Stimulated activated memory B cell treated with anti-CD40 and anti-IgM and Interleukin-4, amounts not matched to agents 10 μg/mL and 1 μg/mL and 100 μg/mL, for 72 hours (primary cell): ENCODE results near the gene MAMLD1.

ENCODE experiments used
- ATAC-seq: fragments of 150-1000 bp; cut with Tn5 transposase; 2 replicates; pipeline ENCODE4 v1.10.0; 2021
- H3K27ac Mint-ChIP-seq: one replicate; pipeline ENCODE4 v1.8.0; 2022; ENCODE audit warnings: mild to moderate bottlenecking, mixed read lengths
- H3K27me3 Mint-ChIP-seq: one replicate; pipeline ENCODE4 v1.8.0; 2022; ENCODE audit warnings: mixed read lengths
- H3K36me3 Mint-ChIP-seq: one replicate; pipeline ENCODE4 v1.8.0; 2022; ENCODE audit warnings: mixed read lengths
- H3K4me1 Mint-ChIP-seq: one replicate; pipeline ENCODE4 v1.8.0; 2022; ENCODE audit warnings: mixed read lengths
- H3K4me3 Mint-ChIP-seq: one replicate; pipeline ENCODE4 v1.8.0; 2022; ENCODE audit warnings: mild to moderate bottlenecking, moderate library complexity, mixed read lengths
- H3K9me3 Mint-ChIP-seq: one replicate; pipeline ENCODE4 v1.8.0; 2022; ENCODE audit warnings: mixed read lengths

The MAMLD1 gene

DNA sequence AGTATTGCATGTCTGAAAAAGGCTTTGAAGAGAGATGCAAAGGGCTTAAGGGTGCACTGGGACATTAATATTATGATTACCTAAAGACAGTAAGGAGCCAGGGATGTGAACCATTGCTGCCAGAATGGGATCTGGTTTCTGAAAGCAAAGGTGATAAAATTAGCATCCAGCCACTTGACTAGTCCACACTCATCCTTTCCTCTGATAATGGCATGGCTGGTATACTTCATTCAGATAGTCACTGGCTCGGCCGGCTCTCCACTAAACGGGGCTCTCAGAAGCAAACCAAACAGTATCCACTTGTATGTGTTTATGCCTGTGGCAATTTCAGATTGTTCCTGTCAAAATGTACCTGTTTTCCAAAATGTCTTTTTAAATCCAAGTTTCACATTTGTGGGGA lies 46.4 kb downstream of the MAMLD1 start:
- no peaks in the 10 kb centered on the region for H3K36me3 Mint-ChIP-seq
- H3K9me3 Mint-ChIP-seq = no peaks in the 10 kb centered on the region
- no peak for ATAC-seq
- no peaks in the 10 kb centered on the region for H3K27me3 Mint-ChIP-seq
- no peak overlapping the region for H3K27ac Mint-ChIP-seq
- no peaks in the 10 kb centered on the region for H3K4me1 Mint-ChIP-seq
- no peak overlapping the region for H3K4me3 Mint-ChIP-seq

DNA sequence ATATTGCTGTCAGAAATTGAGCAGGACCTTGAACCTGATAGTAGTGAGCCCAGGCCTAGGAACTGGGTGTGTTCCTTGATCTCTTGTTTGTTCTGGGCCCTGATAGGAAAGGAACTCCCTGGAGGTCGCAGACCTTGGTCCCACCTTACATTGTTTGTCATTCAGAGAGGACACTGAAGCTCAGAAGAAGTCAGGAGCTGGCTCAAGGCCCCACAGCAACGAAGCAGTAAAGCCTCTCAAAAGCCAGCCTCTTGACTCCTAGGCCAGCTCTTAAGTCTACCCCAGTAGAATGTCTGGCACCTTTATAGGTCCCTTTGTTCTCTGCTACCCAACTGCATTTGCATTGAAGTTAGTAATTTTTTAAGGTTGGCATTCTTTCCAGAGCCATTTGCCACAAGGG lies 46.8 kb downstream of the MAMLD1 start:
- H3K4me3 Mint-ChIP-seq = no peak overlapping the region

DNA sequence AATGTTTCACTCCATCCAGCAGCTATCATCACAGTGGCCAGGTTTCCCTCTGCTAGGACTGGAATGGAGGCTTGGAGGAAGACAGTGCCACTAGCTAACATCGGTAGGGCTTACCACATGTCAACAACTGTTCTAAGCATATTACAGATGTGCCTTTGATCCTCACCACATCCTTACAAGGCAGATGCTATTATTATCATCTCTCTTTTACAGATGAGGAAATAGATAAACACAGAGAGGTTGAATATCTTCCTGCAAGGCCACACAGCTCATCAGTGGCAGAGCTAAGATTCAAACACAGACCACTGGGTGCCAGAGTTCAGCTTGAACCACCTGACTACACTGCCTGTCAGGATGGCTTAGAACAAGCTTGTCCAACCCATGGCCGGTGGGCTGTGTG lies 47.4 kb downstream of the MAMLD1 start:
- no peak overlapping the region for H3K27ac Mint-ChIP-seq
- no peak overlapping the region for H3K4me3 Mint-ChIP-seq
- H3K9me3 Mint-ChIP-seq = no peaks in the 10 kb centered on the region
- no peak for ATAC-seq
- no peaks in the 10 kb centered on the region for H3K27me3 Mint-ChIP-seq
- H3K4me1 Mint-ChIP-seq = no peaks in the 10 kb centered on the region
- H3K36me3 Mint-ChIP-seq = no peaks in the 10 kb centered on the region

More for the DNA sequence above, 46.8 kb downstream of the MAMLD1 start:
- no peaks in the 10 kb centered on the region for H3K27me3 Mint-ChIP-seq
- no peaks in the 10 kb centered on the region for H3K9me3 Mint-ChIP-seq
- no peaks in the 10 kb centered on the region for H3K4me1 Mint-ChIP-seq
- H3K36me3 Mint-ChIP-seq = no peaks in the 10 kb centered on the region
- ATAC-seq = no peak
- H3K27ac Mint-ChIP-seq = no peak overlapping the region

DNA sequence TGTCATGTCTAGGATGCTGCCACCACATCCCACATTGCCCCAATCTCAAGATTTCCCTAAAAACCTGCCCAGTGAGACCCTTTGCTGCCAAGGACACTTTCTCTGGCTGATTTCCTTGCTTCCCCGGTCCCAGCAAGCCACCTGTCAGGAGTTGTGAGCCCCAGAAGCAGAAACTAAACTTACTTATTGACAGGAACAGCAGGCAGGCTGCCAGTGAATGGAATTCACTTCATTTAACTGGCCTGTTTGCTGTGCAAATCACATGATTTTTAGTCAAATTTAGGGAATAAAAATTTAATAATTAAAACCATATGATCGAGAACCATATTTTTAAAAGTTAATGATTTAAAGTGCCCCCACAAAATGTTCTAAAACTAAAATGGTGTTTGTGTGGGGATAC lies 48.5 kb downstream of the MAMLD1 start:
- no peaks in the 10 kb centered on the region for H3K9me3 Mint-ChIP-seq
- no peak for ATAC-seq
- no peaks in the 10 kb centered on the region for H3K27me3 Mint-ChIP-seq
- H3K4me3 Mint-ChIP-seq = no peak overlapping the region
- H3K27ac Mint-ChIP-seq = no peak overlapping the region
- H3K4me1 Mint-ChIP-seq = no peaks in the 10 kb centered on the region
- no peaks in the 10 kb centered on the region for H3K36me3 Mint-ChIP-seq

DNA sequence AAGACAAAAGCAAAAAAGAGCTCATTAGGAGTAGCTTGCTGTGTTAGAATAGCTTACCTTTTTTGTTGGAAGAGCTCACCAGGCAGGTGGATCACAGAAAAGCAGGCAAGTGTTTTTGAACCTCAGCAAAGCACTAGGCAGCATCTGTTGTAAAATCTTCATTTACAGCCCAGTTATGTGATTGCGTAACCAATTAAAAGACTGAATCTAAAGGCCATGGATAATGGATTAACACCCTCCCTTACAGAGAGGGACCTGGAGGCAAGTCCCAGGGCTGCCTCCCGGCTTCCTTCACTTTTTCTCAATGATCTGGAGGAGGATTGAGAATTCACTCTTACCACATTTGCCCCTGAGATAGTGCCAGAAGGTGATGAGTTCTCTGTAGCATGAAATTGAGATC lies 51.1 kb downstream of the MAMLD1 start:
- Mint-ChIP-seq H3K4me1 (no peaks in the 10 kb centered on the region), H3K9me3 (no peaks in the 10 kb centered on the region), H3K36me3 (no peaks in the 10 kb centered on the region), H3K27me3 (no peaks in the 10 kb centered on the region), H3K27ac (no peak overlapping the region), H3K4me3 (no peak overlapping the region)
- ATAC-seq = no peak

DNA sequence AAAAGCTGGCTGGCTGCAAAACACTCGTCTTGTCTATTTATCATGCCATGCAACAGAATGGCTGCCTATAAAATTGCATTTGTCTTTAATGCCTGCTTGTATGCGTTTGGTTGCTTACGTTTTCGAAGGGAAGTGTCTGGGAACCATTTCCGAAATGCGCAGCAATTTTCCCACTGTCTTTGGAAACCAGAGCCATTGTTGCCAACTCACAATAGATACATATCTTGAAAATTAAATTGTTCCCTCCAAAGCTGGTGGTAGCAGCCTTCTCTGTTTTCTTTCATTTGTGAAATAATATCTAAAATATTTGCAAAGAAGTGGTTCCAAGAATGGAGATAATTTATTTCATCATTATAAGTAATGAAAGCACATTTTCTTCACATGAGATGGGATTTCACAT lies 53.4 kb downstream of the MAMLD1 start:
- Mint-ChIP-seq H3K27me3 (no peaks in the 10 kb centered on the region), H3K9me3 (no peaks in the 10 kb centered on the region), H3K27ac (no peak overlapping the region), H3K4me1 (no peaks in the 10 kb centered on the region), H3K36me3 (no peaks in the 10 kb centered on the region), H3K4me3 (no peak overlapping the region)
- no peak for ATAC-seq

DNA sequence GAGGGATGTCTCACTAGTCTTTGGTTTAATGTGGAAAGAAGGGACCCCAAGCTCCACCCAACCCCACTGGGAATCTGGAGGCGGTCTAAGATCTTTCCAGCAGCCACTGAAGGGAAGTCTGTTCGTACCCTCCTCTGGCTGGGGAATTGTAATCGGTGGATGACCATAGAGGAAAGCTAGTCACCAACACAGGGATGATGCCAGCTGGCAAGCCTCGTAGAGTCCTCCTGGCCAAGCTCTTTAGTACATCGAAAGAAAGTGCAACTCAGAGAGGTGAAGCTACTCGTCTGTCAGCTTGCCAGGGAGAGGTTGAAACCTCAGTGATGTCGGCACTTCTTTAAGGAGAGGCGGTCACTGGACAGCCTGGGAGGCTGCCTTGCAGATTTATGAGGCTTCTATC lies 58.7 kb downstream of the MAMLD1 start:
- Mint-ChIP-seq H3K27me3 (no peaks in the 10 kb centered on the region), H3K4me3 (no peak overlapping the region), H3K9me3 (no peaks in the 10 kb centered on the region), H3K36me3 (no peaks in the 10 kb centered on the region), H3K4me1 (no peaks in the 10 kb centered on the region), H3K27ac (no peak overlapping the region)
- no peak for ATAC-seq

DNA sequence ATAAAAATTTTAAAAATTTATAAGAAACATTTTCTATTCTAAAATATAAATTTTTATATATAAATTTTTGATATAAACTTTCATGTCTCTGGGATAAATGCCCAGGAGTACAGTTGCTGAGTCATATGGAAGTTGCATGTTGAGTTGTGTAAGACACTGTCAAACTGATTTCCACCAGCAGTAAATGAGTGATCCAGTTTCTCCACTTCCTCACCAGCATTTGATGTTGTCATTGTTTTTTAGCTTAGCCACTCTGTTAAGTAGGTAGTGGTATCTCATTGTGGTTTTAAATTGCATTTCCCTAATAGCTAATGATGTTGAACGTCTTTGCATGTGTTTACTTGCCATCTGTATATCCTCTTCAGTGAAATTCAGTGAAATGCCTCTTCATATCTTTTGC lies 66.5 kb downstream of the MAMLD1 start:
- no peaks in the 10 kb centered on the region for H3K27me3 Mint-ChIP-seq
- H3K4me1 Mint-ChIP-seq = no peaks in the 10 kb centered on the region
- no peak overlapping the region for H3K27ac Mint-ChIP-seq
- no peaks in the 10 kb centered on the region for H3K36me3 Mint-ChIP-seq
- H3K9me3 Mint-ChIP-seq = no peaks in the 10 kb centered on the region
- ATAC-seq = no peak
- H3K4me3 Mint-ChIP-seq = no peak overlapping the region

DNA sequence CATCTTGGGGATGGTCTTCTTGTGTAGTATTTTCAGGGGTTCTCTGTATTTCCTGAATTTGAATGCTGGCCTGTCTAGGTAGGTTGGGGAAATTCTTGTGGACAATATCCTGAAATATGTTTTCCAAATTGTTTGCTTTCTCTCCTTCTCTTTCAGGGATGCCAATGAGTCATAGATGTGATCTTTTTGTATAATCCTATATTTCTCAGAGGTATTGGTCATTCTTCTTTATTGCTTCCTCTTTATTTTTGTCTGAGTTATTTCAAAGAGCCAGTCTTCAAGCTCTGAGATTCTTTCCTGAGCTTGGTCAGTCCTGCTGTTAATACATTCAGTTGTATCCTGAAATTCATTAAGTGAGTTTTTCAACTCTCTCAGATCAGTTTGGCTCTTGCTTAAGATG lies 73.1 kb downstream of the MAMLD1 start:
- no peak for ATAC-seq
- no peaks in the 10 kb centered on the region for H3K36me3 Mint-ChIP-seq
- no peaks in the 10 kb centered on the region for H3K4me1 Mint-ChIP-seq
- H3K4me3 Mint-ChIP-seq = no peak overlapping the region
- H3K9me3 Mint-ChIP-seq = peaks cover 2% of the 10 kb centered on the region
- H3K27me3 Mint-ChIP-seq = no peaks in the 10 kb centered on the region
- no peak overlapping the region for H3K27ac Mint-ChIP-seq

DNA sequence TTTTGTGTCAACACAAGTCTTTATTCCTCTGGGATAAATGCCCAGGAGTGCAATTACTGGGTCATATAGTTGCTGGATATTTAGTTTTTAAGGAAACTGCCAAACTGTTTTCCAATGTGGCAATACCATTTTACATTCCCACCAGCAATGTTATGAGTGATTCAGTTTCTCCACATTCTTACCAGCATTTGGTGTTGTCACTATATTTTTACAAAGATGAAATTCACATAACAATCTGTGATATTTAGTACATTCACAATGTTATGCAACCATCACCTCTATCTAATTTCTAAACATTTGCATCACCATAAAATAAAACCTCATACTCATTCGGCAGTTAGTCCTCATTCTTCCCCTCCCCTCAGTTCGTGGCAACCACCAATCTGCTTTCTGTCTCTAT lies 75.0 kb downstream of the MAMLD1 start:
- Mint-ChIP-seq H3K4me3 (no peak overlapping the region), H3K27ac (no peak overlapping the region), H3K36me3 (peaks cover 8% of the 10 kb centered on the region), H3K27me3 (no peaks in the 10 kb centered on the region), H3K4me1 (no peaks in the 10 kb centered on the region), H3K9me3 (peaks cover 5% of the 10 kb centered on the region)
- ATAC-seq = no peak

DNA sequence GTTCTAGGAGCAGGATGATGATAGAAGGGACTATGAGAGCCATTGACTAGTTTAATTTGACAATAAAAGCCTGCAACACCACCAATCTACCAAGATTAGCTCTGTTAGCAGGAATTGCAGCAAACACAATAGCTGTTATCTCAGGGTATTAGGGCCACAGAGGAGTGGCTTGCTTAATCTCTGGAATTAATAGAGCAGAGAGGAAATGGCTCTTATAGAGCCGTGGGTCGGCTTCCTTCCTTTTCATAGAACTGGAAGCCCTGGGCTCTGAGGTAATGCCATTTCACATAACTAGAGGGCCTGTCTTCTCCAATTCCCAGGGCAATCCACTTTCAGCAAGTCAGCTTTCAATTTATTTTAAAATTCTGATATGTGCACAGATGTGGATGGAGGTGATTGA lies 83.0 kb downstream of the MAMLD1 start:
- Mint-ChIP-seq H3K27ac (no peak overlapping the region), H3K9me3 (peaks cover 3% of the 10 kb centered on the region), H3K27me3 (no peaks in the 10 kb centered on the region), H3K36me3 (peaks cover 8% of the 10 kb centered on the region), H3K4me1 (no peaks in the 10 kb centered on the region), H3K4me3 (no peak overlapping the region)
- no peak for ATAC-seq

DNA sequence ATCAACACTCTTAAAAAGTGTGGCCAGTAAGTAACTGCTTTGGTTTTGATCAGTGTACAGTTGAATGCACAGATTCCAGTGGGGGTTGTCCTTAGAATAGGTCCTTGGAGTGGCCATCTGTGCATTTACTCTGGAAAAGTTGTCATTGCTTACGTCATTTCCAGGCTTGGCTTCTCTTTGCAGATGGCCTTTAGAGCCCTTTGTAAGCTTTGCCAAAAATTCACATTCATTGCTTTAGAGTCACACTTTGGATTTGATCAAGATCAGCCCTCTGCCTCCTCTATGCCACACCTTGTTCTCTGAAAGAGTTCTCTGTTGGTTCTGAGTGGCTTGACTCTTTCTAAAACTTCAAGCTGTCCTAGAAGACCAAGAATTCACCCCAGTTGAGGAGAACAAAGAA lies 83.9 kb downstream of the MAMLD1 start:
- no peak for ATAC-seq
- no peaks in the 10 kb centered on the region for H3K4me1 Mint-ChIP-seq
- no peak overlapping the region for H3K27ac Mint-ChIP-seq
- peaks cover 7% of the 10 kb centered on the region for H3K36me3 Mint-ChIP-seq
- H3K27me3 Mint-ChIP-seq = no peaks in the 10 kb centered on the region
- peaks cover 3% of the 10 kb centered on the region for H3K9me3 Mint-ChIP-seq
- no peak overlapping the region for H3K4me3 Mint-ChIP-seq

DNA sequence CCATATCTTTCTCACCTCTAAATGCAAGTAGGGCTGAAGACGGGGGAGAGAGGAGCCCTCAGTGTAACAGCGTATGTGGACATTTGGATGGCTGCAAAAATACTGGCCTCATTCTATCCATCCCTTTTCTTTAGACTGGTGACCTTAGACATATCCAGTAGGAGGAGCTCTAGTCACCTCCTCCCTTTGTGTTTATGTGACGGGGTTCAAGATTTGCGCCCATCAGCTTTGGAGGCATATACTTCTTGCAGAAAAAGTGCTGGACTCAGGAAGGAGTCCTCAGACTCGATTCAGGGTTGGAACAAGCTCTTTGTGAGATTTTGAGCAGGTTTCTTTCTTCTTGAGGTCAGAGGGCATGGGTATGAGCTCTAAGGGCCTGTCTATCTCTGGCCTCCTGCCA lies 86.2 kb downstream of the MAMLD1 start:
- no peaks in the 10 kb centered on the region for H3K4me1 Mint-ChIP-seq
- no peaks in the 10 kb centered on the region for H3K27me3 Mint-ChIP-seq

DNA sequence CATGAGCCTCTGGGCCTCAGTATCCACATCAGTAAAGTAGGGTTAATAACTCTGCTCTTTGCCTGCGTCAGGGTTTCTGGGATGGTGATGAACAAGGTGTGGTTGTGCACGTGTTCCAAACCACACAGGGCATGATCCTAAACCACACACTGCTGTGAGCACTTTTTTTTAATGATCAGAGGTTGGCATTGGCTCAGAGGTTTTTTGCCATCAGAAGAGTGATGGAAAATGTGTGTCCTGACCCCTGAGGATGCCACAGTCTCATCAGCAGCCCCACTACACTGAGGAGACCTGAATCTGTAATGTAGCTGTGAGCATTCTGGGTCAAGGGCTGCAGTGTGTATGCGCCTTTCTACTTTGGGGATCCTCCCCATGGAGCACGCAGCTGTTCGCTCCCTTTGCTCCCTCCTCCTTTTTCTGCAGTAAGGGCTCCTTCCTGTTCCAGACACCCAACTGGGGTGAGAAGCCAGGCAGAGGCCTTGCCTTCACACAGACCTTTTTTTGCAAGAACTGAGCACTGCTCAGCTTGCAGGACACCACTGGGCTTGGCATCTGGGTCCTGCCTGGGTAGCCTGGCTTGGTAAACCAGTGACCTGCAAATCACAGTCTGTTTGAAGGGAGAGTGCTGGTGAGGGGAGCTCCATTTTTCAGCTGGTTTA lies 87.5 kb downstream of the MAMLD1 start:
- H3K27me3 Mint-ChIP-seq = no peaks in the 10 kb centered on the region
- no peak for ATAC-seq
- no peaks in the 10 kb centered on the region for H3K4me1 Mint-ChIP-seq
- H3K27ac Mint-ChIP-seq = no peak overlapping the region
- H3K4me3 Mint-ChIP-seq = no peak overlapping the region
- H3K9me3 Mint-ChIP-seq = no peaks in the 10 kb centered on the region
- peaks cover 9% of the 10 kb centered on the region for H3K36me3 Mint-ChIP-seq

More for the DNA sequence above, 86.2 kb downstream of the MAMLD1 start:
- no peak for ATAC-seq
- Mint-ChIP-seq H3K27ac (no peak overlapping the region), H3K36me3 (peaks cover 9% of the 10 kb centered on the region), H3K4me3 (no peak overlapping the region), H3K9me3 (no peaks in the 10 kb centered on the region)

DNA sequence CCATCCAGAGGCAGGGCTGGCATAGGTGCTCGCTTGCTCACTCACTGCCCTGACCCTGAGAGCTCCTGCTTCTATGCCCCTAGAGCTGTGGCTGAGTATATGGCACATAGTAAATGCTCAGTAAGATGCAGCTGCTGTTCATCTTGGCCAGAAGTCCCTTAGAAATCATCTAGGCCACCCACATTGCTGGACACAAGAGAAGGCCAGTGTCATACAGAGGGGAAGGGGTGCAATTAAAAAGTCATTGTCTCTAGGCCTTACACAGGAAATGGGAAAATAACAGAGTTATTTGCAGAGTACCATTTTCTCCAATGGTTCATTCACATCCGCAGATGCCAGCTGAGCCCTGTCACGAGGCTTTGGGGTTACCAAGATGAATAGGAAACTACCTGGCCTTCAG lies 88.8 kb downstream of the MAMLD1 start:
- Mint-ChIP-seq H3K27me3 (no peaks in the 10 kb centered on the region), H3K4me3 (no peak overlapping the region), H3K27ac (no peak overlapping the region), H3K4me1 (no peaks in the 10 kb centered on the region), H3K36me3 (peaks cover 9% of the 10 kb centered on the region), H3K9me3 (no peaks in the 10 kb centered on the region)
- ATAC-seq = no peak

DNA sequence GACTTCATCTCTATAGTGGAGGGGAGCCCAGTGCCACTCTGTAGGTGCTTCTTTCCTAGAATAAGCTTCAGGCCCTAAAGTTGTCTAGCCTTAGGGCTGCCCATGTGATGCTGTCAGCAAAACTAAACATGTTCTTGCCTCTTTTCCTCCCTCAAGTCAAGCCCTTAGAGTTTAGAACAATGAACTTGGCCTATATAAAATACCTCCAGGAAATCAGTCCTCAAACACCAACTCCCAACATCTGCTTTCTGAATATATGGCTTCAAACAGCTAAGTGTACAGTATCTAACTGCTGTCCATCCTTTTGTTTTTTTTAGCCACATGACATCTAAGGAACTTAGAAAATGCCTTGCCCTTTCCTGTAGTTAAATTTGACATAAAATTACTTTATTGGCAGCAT lies 91.0 kb downstream of the MAMLD1 start:
- H3K27ac Mint-ChIP-seq = no peak overlapping the region
- no peak overlapping the region for H3K4me3 Mint-ChIP-seq
- H3K36me3 Mint-ChIP-seq = peaks cover 9% of the 10 kb centered on the region
- H3K4me1 Mint-ChIP-seq = no peaks in the 10 kb centered on the region
- no peaks in the 10 kb centered on the region for H3K27me3 Mint-ChIP-seq
- no peak for ATAC-seq
- no peaks in the 10 kb centered on the region for H3K9me3 Mint-ChIP-seq
